SIG-M5 (cell line): Measurements from ENCODE around the gene ANO10.

ENCODE experiments used
- DNase-seq: peaks from one replicate; lab custom pipeline; 2025; lab: John Stamatoyannopoulos, UW

ANO10 gene

DNA sequence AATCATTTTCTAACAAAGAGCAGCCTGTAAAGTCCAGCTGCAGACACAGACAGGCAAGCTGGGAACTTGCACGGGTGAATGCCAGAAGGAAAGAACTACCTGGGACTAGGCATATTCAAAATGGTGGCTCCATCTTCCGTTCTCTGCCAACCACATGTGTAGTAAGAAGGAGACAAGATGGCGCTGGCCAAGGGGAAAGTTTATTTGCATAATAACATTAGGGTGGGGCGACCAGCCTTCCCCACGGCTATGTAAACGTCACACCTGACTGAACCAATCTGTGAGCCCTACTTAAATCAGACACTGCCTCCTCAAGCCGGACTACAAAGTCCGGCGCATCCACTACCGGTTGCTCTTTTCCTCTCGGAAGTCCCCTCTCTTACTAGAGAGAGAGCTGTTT is 204.7 kb downstream of the ANO10 start:
- no peak for DNase-seq

- DNase-seq, result no peak
Measured at GRCh38 chr3:43415088-43415487, 206.7 kb downstream of the ANO10 start.

DNA sequence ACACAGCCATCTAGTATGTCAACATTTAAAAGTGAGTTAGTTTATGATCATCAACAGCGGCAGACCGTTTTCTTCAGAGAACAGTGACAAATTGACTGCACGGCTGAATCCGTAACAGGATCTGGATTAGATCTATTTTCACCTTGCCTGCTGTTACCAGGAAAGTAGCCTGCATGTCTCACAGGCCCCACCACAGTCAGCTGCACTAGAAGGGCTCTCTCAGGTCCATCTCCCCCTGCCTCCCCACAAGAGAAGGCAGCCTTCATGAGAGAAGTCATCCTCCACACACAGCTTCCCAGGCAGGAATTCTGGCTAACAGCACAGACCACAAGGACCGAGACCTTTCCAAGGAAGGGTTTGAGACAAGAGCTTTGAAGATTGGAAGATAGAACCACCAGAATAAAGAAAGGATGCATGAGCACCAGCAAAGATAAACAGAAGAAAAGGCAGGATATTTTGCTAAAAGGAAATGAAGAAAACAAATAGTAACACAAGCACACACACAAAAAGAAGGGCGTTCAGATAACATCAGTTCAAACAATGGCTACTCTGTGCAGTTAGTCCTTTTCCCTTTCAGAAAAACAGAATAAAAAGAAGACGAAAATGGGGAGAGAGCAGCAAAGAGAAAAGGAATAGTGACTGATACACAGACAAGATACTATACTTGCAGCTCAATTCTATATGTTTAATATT is 208.0 kb downstream of the ANO10 start:
- no peak for DNase-seq

- DNase-seq, result no peak
Measured at GRCh38 chr3:43411429-43411828, 210.4 kb downstream of the ANO10 start.

GRCh38 chr3:43410592-43410991 is 211.2 kb downstream of the ANO10 start:
- DNase-seq, result no peak

DNA sequence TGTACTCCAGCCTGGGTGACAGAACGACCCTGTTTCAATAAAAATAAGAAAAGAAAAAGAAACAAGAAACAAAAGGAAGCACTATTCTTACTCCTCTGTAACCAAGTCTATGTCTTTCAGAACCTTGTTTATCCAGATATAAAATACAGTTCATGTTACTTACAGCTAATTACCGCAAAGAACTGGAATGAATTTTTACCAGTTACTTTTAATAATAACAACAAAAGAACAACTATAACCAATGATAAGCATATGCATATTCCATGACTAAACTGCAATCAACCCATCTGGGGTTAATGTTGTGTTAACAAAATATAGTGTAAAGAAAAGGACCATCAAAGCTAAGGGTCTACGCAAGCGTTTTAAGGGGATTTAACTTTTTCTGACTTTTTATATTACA is 212.3 kb downstream of the ANO10 start:
- DNase-seq, result no peak

GRCh38 chr3:43406643-43407023 is 215.2 kb downstream of the ANO10 start:
- no peak for DNase-seq

DNA sequence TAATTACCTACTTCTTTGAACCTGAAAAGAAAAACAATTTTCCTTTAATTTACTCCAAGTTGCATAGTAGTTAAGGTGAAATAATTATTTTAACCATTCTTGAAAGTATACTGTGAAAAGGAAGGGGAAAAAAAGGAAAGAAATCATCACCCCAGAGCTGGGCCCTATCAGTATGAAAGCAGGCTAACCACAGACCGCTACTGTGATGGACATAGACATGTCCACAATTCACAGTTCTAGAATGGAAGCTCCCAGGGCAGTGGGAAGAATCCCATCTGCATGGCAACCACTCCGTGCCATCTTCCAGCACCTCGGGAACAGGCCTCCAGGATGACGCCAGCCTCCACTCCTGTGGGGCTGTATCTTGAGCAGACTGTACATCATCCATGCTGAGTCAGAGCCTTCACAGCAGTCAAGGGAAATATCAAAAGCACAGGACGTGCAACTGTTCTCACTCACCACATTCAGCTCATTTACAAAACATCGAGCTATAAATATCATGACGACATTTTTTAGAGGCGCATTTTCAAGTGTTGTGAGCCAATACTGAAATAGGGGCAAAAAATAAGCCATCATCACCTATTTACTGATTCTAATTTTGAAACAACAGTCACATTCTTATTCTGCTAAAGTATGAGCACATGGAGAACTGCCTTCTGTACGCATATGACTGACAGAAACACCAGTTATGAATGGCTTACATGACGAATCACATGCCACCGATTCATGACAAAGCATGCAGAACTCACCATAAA is 215.7 kb downstream of the ANO10 start:
- DNase-seq, result no peak

DNA sequence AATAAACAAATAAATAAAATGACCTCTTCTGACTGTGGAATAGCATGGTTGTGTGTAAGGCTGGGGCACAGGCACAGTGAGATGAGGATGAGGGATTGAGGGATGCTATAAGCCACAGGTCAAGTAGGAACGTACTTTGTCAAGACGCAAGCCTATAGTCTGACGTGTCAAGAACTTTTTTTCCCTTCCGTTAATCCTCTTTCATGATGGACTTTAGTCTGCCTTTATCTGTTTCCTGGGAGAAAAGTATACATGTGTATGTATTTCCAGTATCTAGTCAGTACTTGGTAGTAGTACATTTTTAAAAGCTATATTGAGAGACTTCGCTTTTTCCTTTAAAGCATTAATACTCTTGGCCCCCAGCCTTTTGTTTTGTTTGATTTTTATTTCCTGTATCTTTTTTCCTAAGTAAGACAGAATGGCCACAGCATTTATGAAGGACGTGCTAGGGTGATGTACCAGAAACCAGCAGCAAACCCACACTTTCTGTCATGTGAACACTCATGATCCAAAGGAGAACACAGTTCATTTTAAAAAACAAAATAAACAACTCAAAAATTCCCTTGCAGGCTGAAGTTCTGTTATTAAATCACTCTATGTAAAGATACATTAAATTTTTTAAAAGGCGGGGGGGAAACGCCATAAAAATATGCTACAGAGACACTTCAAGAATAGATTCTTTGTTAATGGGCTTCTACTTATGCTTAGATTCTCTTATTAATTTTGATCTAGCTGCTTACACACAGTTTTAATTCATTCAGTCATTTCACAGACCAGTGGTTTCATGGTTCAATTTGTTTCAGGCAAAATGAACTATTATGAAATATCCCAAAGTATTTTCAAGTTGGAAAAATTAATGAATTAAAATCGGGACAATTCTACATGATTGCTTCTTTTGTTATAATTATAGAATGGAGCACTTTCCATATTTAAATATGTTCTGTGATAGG is 220.8 kb downstream of the ANO10 start:
- DNase-seq, result no peak

GRCh38 chr3:43400167-43400566 is 221.6 kb downstream of the ANO10 start:
- no peak for DNase-seq

GRCh38 chr3:43399034-43399433 is 222.8 kb downstream of the ANO10 start:
- no peak for DNase-seq

GRCh38 chr3:43394041-43394554 is 227.7 kb downstream of the ANO10 start:
- DNase-seq, result no peak

- no peak for DNase-seq
Measured at GRCh38 chr3:43391621-43392020, 230.2 kb downstream of the ANO10 start.

- no peak for DNase-seq
Measured at GRCh38 chr3:43390255-43390588, 231.6 kb downstream of the ANO10 start.

DNA sequence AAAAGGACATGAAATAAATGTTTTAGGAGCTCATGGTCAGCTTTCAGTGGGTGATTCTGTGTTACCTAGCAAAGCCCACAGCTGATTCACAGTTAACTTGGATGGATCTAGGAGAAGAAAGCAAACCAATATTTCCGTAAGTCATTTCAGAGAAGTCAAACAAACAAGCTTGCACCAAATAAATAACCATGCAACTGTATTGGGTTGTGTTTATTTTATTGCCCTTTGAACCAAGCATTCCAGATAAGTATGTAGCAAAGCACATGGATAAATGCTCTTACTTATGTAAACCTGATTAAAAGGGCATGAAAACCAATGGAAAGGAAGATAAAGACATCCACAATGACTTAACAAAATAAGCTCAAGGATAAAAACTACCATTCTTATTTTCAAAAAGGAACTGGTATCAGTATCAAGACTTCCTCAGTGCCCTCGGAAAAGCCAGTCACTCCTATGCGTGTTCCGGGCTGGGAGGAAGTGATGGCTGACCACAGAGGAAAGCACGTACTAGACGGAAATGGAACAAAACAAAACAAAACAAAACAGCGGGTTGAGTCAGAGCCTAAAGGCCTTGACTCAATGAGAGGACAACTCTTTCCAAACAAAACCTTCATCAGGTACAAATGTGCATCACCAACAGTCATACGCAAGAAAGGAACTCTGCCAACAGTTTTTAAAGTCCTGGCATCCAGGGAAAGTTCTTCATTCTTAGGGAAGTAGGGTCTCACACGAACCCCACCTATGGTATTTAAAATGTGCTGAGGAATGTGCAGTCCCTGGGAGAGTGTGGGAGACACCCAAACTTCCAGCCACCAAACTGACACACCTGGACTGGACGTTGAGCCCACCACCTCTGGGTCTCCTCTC is 232.2 kb downstream of the ANO10 start:
- peak; percentile 36 for DNase-seq

GRCh38 chr3:43388915-43389314 is 232.9 kb downstream of the ANO10 start:
- no peak for DNase-seq

- no peak for DNase-seq
Measured at GRCh38 chr3:43388175-43388574, 233.6 kb downstream of the ANO10 start.

DNA sequence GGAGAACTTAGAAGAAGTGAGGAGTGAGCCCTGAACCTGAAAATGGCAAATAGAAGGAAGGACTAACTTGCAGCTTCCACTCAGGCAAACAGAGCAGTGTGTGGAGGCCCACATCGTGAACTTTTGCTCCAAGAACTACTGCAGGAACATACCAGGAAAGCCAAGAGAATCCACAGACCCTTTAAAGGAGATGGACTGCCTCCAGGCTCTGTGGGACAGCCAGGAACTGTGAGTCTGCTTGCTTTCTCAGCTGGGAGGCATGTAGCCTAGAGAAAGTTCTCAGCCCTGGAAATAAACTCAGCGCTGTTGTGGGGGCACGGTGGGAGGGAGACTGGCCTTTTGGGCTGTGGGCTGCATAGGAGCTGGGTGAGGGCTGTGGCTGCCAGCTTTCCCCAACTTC is 242.5 kb downstream of the ANO10 start:
- DNase-seq, result no peak

DNA sequence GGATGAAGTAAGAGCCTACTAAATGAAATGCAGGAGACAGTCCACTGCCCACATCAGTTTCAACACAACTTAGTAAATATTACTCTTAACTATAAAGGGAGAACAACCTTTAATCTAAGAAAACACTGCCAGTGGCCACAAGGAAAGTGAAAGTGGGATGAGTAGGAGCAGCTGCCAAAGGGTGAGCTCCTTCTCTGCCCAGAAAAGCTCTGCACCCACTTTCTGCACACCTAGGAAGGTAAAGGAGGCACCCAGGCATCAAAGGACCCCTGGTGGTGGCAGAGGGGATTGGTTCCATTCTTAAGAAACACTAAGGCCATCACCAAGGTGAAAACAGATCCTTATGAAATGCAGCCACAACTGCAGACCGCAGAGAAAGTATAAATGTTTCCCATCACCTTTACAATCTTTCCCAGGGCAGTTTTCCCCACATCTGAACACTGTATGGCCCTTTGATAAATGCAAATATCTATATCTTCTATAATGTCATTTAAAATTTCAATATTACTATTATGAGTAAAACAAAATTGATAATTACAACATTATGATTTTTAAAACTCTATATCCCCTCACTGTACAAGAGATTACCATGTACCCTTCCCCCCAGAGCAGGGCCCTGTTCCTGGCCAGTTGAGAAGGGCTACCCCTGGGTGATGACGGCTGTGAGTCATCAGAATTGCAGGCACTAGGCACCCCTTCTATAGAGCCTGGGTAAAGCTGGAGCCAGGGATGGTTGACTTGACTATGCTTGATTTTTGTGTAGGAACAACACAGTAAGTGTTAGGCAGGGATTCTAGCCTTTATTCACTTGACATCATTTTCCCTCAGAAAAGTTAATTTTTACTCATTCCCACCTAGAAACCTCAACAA is 243.5 kb downstream of the ANO10 start:
- no peak for DNase-seq

- DNase-seq, result no peak
Measured at GRCh38 chr3:43373560-43373928, 248.3 kb downstream of the ANO10 start.
